Measurements from ENCODE around the gene JMJD1C. TPM values are rescaled to one million over a fixed set of nuclear protein-coding genes. Genes with fewer than 3 reads are reported as not detected.

Gene JMJD1C
- total RNA-seq, 4 donors from 2014 or later: 41.6 to 77.8 (median 56.9) TPM

DNA sequence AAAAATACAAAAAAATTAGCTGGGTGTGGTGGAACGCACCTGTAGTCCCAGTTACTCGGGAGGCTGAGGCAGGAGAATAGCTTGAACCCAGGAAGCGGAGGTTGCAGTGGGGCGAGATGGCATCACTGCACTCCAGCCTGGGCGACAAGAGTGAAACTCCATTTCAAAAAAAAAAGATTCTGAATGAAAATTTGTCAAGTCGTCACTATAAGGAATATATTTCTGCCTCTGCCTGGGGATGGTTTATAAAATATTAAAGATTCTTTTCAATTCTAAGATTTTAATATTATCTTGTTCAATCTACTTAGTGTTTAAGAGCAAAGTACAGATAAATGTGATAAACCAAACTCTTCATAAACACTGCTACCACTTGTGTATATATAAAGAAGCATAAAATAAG is 185.4 kb downstream of the JMJD1C start:
- H3K4me1 ChIP-seq: no peaks in the 10 kb centered on the region
- DNase-seq: no peak
- H3K9me3 ChIP-seq: no peaks in the 10 kb centered on the region
- H3K27ac ChIP-seq: no peak overlapping the region
- H3K4me3 ChIP-seq: no peak overlapping the region
- 93 to 98% methylated on average over 6 of the region's 6 CpGs for WGBS, 2 donors
- TF ChIP-seq POLR2A (IDR thresholded peaks at IDR 0.05): no peak
- TF ChIP-seq, protein P1, sequence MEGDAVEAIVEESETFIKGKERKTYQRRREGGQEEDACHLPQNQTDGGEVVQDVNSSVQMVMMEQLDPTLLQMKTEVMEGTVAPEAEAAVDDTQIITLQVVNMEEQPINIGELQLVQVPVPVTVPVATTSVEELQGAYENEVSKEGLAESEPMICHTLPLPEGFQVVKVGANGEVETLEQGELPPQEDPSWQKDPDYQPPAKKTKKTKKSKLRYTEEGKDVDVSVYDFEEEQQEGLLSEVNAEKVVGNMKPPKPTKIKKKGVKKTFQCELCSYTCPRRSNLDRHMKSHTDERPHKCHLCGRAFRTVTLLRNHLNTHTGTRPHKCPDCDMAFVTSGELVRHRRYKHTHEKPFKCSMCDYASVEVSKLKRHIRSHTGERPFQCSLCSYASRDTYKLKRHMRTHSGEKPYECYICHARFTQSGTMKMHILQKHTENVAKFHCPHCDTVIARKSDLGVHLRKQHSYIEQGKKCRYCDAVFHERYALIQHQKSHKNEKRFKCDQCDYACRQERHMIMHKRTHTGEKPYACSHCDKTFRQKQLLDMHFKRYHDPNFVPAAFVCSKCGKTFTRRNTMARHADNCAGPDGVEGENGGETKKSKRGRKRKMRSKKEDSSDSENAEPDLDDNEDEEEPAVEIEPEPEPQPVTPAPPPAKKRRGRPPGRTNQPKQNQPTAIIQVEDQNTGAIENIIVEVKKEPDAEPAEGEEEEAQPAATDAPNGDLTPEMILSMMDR (IDR thresholded peaks at IDR 0.05): no peak
- no peaks in the 10 kb centered on the region for H3K27me3 ChIP-seq
- intact Hi-C loops (cut with DNase I): no loop called here
- H3K36me3 ChIP-seq: no peaks in the 10 kb centered on the region

DNA sequence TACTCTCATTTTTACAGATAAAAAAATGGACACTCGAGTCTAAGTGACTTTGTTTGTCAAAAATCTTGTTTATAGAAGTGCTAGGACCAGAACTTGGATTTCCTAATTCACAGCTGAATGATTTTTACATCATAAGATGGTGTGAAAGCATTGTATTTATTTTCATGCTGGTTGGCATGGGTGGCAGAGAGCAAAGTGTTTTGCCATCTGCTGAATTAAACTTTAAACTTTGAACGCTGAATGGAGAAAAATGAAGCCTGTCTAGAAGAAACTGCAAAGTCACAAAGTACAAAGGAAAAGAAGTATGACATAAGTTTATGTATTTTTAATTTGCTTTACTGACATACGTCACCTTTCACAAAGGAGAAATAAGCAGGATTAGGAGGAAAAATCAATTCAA is 190.7 kb downstream of the JMJD1C start:
- WGBS, 2 donors: 84 to 87% methylated on average over 3 of the region's 3 CpGs
- no peak for DNase-seq
- Histone ChIP-seq H3K9me3 (no peaks in the 10 kb centered on the region), H3K36me3 (no peaks in the 10 kb centered on the region), H3K27me3 (no peaks in the 10 kb centered on the region), H3K4me1 (peaks cover 3 to 27% (median 6%) of the 10 kb centered on the region in 3 donors), H3K4me3 (no peak overlapping the region), H3K27ac (no peak overlapping the region)
- intact Hi-C loops (cut with DNase I): no loop called here
- no peak for TF ChIP-seq POLR2A (IDR thresholded peaks at IDR 0.05)
- TF ChIP-seq, protein P1 (IDR thresholded peaks at IDR 0.05): no peak

DNA sequence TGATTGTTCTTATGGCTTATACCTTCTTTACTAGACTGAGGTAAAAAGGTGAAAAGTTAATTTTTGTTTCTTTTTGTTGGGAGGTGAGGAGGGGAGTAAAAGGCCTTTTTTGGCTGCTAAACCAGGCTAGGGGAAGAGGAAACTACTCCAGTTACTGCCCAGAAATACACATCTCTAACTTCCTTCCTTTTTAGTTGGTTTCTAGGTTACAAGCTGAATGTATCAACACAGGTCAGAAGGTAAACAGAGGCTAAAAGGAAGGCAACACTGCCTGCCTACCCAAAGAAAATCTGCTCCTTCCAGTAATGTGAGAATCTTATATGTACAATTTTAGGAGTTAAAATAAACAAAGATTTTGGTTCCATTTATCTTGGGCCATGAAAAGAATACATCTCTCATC is 192.2 kb downstream of the JMJD1C start:
- Histone ChIP-seq H3K36me3 (no peaks in the 10 kb centered on the region), H3K27me3 (no peaks in the 10 kb centered on the region), H3K27ac (peak overlapping the region in 3 of 4 donors; percentile 49 to 59 (median 50)), H3K4me3 (no peak overlapping the region), H3K4me1 (peaks cover 3 to 34% (median 6%) of the 10 kb centered on the region in 3 donors), H3K9me3 (no peaks in the 10 kb centered on the region)
- intact Hi-C loops (cut with DNase I): no loop called here
- TF ChIP-seq POLR2A (IDR thresholded peaks at IDR 0.05): no peak
- TF ChIP-seq, protein P1 (IDR thresholded peaks at IDR 0.05): no peak
- DNase-seq: no peak

DNA sequence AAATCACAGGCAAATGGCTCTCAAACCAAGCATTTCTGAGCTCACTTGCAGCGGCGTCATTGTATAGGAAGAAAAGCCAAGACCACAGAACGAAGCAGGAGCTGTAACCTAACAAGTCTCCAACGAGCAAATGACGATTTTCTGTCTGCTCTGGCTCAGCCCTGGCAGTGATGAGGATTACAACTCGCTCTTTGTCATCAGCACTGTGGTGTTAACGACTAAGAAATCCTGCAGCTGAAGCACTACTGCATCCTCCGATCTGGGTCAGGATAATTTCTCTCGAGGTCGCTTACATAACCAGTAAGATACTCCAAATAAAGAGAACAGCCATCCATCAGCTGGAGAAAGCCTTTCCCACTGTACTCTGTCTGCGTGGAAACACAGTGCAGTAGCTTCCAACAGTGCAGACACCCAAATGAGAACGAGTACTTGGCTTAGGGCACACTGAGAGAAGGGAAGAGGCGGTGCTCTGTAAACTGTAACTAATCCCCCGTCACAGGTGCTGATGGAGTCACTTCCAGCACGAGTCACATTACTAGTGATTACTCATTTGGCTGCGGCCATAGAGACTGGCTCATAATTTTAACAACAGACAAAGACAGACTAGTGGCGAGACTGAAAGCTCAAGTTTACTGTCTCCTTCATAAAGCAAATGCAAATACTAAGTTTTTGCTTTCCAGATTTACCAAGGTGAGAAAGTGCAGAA is 196.8 kb downstream of the JMJD1C start:
- peaks cover 3 to 45% (median 11%) of the 10 kb centered on the region in 3 donors for H3K4me1 ChIP-seq
- WGBS, 2 donors: 0% methylated on average over 15 to 17 of the region's 17 CpGs
- intact Hi-C loops (cut with DNase I): no loop called here
- no peaks in the 10 kb centered on the region for H3K27me3 ChIP-seq
- peak overlapping the region; percentile 87 to 97 (median 94) for H3K27ac ChIP-seq
- H3K9me3 ChIP-seq: no peaks in the 10 kb centered on the region
- H3K36me3 ChIP-seq: no peaks in the 10 kb centered on the region
- H3K4me3 ChIP-seq: peak overlapping the region; percentile 42 to 72 (median 58)
- DNase-seq: peak; percentile 56
- TF ChIP-seq, protein P1 (IDR thresholded peaks at IDR 0.05): peak; percentile 8 to 65 (median 46)
- TF ChIP-seq POLR2A (IDR thresholded peaks at IDR 0.05): peak in 3 of 4 donors; percentile 87 to 98 (median 87)

DNA sequence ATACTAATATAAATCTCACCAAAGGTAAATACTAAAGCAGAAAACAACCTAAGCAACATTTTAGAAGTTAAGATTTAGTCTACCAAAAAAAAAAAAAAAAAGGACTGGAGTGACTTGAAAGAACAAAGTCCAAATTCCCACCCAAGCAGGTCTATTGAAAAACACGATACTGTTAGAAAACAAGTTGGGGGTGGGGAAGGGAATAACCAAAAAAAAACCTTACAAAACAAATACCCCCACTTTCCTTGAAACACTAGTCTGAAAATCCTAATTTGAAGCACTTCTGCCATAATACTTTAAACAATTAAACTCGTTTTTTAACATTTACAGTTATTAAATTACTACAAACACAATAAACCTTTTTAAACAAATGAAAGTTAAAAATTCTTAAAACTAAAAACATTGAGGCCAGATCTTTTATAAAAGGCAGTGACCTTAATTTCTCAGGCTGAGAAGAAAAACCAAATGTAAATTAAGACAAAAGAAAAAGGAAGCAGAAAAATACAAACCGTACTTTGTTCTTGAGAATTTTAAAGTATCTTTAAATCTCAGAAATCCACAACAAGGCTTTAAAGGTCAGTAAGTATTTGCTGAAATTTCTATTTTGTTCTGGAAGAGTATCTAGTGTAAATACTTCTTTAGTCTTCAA is 197.5 kb downstream of the JMJD1C start:
- TF ChIP-seq, protein P1 (IDR thresholded peaks at IDR 0.05): no peak
- no peak for TF ChIP-seq POLR2A (IDR thresholded peaks at IDR 0.05)
- intact Hi-C loops (cut with DNase I): no loop called here
- peak overlapping the region; percentile 87 to 97 (median 94) for H3K27ac ChIP-seq

More for the DNA sequence above, 197.5 kb downstream of the JMJD1C start:
- H3K4me3 ChIP-seq: peak overlapping the region; percentile 42 to 72 (median 58)
- no peak for DNase-seq
- no peaks in the 10 kb centered on the region for H3K9me3 ChIP-seq
- no peaks in the 10 kb centered on the region for H3K36me3 ChIP-seq
- 2 to 3% methylated on average over 3 of the region's 3 CpGs for WGBS, 2 donors
- H3K4me1 ChIP-seq: peaks cover 3 to 45% (median 14%) of the 10 kb centered on the region in 3 donors
- H3K27me3 ChIP-seq: no peaks in the 10 kb centered on the region
